Nephron (organoid): ENCODE results near the gene EFCAB13.
"Not testable (repeated sequence)": the region's sequence is repeated elsewhere in the genome, so short reads cannot be mapped to it uniquely, and the experiment has no call there.

Source experiments
- H3K27ac Mint-ChIP-seq, 3 experiments: 2 replicates each; pipeline ENCODE4 v1.8.0; 2020; ENCODE audit warnings: mixed read lengths in 3 of 3, mild to moderate bottlenecking in 2 of 3, moderate library complexity in 1 of 3
- H3K27me3 Mint-ChIP-seq: 2 replicates; pipeline ENCODE4 v1.8.0; 2021; ENCODE audit warnings: low read depth, mild to moderate bottlenecking, moderate library complexity, mixed read lengths
- H3K36me3 Mint-ChIP-seq: 2 replicates; pipeline ENCODE4 v1.8.0; 2020; ENCODE audit warnings: low read depth, mixed read lengths
- H3K4me1 Mint-ChIP-seq: 2 replicates; pipeline ENCODE4 v1.8.0; 2020; ENCODE audit warnings: mixed read lengths
- H3K4me3 Mint-ChIP-seq, 3 experiments: 2 replicates each; pipeline ENCODE4 v1.8.0; 2020; ENCODE audit warnings: mild to moderate bottlenecking in 3 of 3, mixed read lengths in 3 of 3, moderate library complexity in 2 of 3
- H3K9me3 Mint-ChIP-seq: 2 replicates; pipeline ENCODE4 v1.8.0; 2020; ENCODE audit warnings: mixed read lengths
- CTCF ChIP-seq, 3 experiments: fragments of 200-600 bp; sonication (generic); IDR thresholded peaks; one replicate each; pipeline ENCODE4 v1.5.0; 2021; ENCODE audit warnings: antibody characterized with exemption in 3 of 3; ENCODE audit not compliant: unreplicated experiment in 3 of 3

EFCAB13 gene

GRCh38 chr17:47470836-47471235, 147.1 kb downstream of the EFCAB13 start:
- Mint-ChIP-seq H3K27ac (no peak overlapping the region), H3K4me3 (no peak overlapping the region), H3K4me1 (no peaks in the 10 kb centered on the region), H3K36me3 (peaks cover 16% of the 10 kb centered on the region), H3K27me3 (no peaks in the 10 kb centered on the region), H3K9me3 (no peaks in the 10 kb centered on the region)
- no peak for TF ChIP-seq CTCF (IDR thresholded peaks at IDR 0.05; ENCODE audit: unreplicated experiment in 3 of 3)

GRCh38 chr17:47472073-47472472, 148.3 kb downstream of the EFCAB13 start:
- H3K4me3 Mint-ChIP-seq, H3K27me3 Mint-ChIP-seq, H3K4me1 Mint-ChIP-seq, H3K9me3 Mint-ChIP-seq, H3K27ac Mint-ChIP-seq: not testable (repeated sequence)
- H3K36me3 Mint-ChIP-seq: peaks cover 20% of the 10 kb centered on the region
